Measurements from ENCODE around the gene ENDOV.

The ENDOV gene

GRCh38 chr17:80432961-80433550 lies 18.1 kb downstream of the ENDOV start:
- no peak for DNase-seq

- DNase-seq = no peak
Measured at GRCh38 chr17:80433916-80434666, 19.1 kb downstream of the ENDOV start.

GRCh38 chr17:80437532-80437931 lies 22.6 kb downstream of the ENDOV start:
- no peak for DNase-seq

GRCh38 chr17:80438806-80439205 lies 23.8 kb downstream of the ENDOV start:
- DNase-seq = no peak

GRCh38 chr17:80439499-80439898 lies 24.5 kb downstream of the ENDOV start:
- no peak for DNase-seq

- no peak for DNase-seq
Measured at GRCh38 chr17:80441133-80441578, 26.2 kb downstream of the ENDOV start.

- DNase-seq = no peak
Measured at GRCh38 chr17:80441598-80442322, 26.8 kb downstream of the ENDOV start.

- no peak for DNase-seq
Measured at GRCh38 chr17:80442323-80442659, 27.3 kb downstream of the ENDOV start.

- no peak for DNase-seq
Measured at GRCh38 chr17:80442764-80443163, 27.8 kb downstream of the ENDOV start.

GRCh38 chr17:80443498-80443897 lies 28.5 kb downstream of the ENDOV start:
- DNase-seq = no peak

GRCh38 chr17:80443916-80444643 lies 29.1 kb downstream of the ENDOV start:
- DNase-seq = peak; percentile 88

- no peak for DNase-seq
Measured at GRCh38 chr17:80444644-80444979, 29.6 kb downstream of the ENDOV start.

- DNase-seq = peak; percentile 93
Measured at GRCh38 chr17:80445007-80445725, 30.2 kb downstream of the ENDOV start.

- DNase-seq = peak; percentile 83
Measured at GRCh38 chr17:80445726-80446110, 30.8 kb downstream of the ENDOV start.

- DNase-seq = peak; percentile 49
Measured at GRCh38 chr17:80446645-80447405, 31.9 kb downstream of the ENDOV start.

GRCh38 chr17:80447790-80448189 lies 32.8 kb downstream of the ENDOV start:
- DNase-seq = no peak

GRCh38 chr17:80449194-80449929 lies 34.4 kb downstream of the ENDOV start:
- DNase-seq = no peak

- no peak for DNase-seq
Measured at GRCh38 chr17:80449930-80450576, 35.1 kb downstream of the ENDOV start.

GRCh38 chr17:80451104-80451775 lies 36.3 kb downstream of the ENDOV start:
- no peak for DNase-seq
